DND-41 (cell line): Measurements from ENCODE around the gene MSL2.
"Not testable (repeated sequence)": the region's sequence is repeated elsewhere in the genome, so short reads cannot be mapped to it uniquely, and the experiment has no call there.

Experiments
- ATAC-seq: fragments of 200-7000 bp; cut with Tn5 transposase; 3 replicates; pipeline ENCODE4 v1.9.1; 2021; ENCODE audit warnings: low read depth; ENCODE audit not compliant: insufficient read depth
- DNase-seq: peaks from one replicate; pipeline ENCODE4 v3.0.0-alpha.2; 2020
- H2AFZ ChIP-seq: 2 replicates; pipeline ENCODE4 v1.6.0; 2012; ENCODE audit warnings: low read depth, low read length
- H3K27ac ChIP-seq: 2 replicates; pipeline ENCODE4 v1.5.1; 2012; ENCODE audit warnings: low read length, inconsistent platforms
- H3K27me3 ChIP-seq: fragments of 200-600 bp; sonication (generic); 2 replicates; pipeline ENCODE4 v1.6.0; 2012; ENCODE audit warnings: low read length, mild to moderate bottlenecking, inconsistent platforms; ENCODE audit not compliant: insufficient read depth, poor library complexity
- H3K36me3 ChIP-seq: 2 replicates; pipeline ENCODE4 v1.5.1; 2012; ENCODE audit warnings: low read length, inconsistent platforms; ENCODE audit not compliant: insufficient read depth
- H3K4me1 ChIP-seq: 2 replicates; pipeline ENCODE4 v1.5.1; 2012; ENCODE audit warnings: mild to moderate bottlenecking, low read length; ENCODE audit not compliant: insufficient read depth
- H3K4me2 ChIP-seq: 2 replicates; pipeline ENCODE4 v1.6.0; 2012; ENCODE audit warnings: mild to moderate bottlenecking, moderate library complexity, low read length, inconsistent platforms; ENCODE audit not compliant: insufficient read depth
- H3K4me3 ChIP-seq, 2 experiments: fragments of 200-600 bp in 1 of 2; shearing (Covaris generic) in 1 of 2; 2 replicates each; pipeline ENCODE4 v1.5.1; 2012 to 2016; ENCODE audit warnings: inconsistent platforms in 2 of 2, low read length in 2 of 2, mild to moderate bottlenecking in 2 of 2, low read depth in 1 of 2, moderate library complexity in 1 of 2
- H3K79me2 ChIP-seq: 2 replicates; pipeline ENCODE4 v1.6.0; 2012; ENCODE audit warnings: low read length, inconsistent platforms; ENCODE audit not compliant: insufficient read depth
- H3K9ac ChIP-seq: 2 replicates; pipeline ENCODE4 v1.6.0; 2012; ENCODE audit warnings: low read depth, mild to moderate bottlenecking, inconsistent platforms, low read length, moderate library complexity
- H3K9me3 ChIP-seq: 2 replicates; pipeline ENCODE4 v1.5.1; 2012; ENCODE audit warnings: low read length, moderate library complexity, mild to moderate bottlenecking, inconsistent platforms; ENCODE audit not compliant: insufficient read depth, severe bottlenecking
- H4K20me1 ChIP-seq: 2 replicates; pipeline ENCODE4 v1.6.0; 2012; ENCODE audit warnings: low read length; ENCODE audit not compliant: insufficient read depth
- EZH2 ChIP-seq: IDR thresholded peaks from 3 replicates; pipeline ENCODE4 v1.6.1; 2012; ENCODE audit warnings: borderline replicate concordance, low read depth, mild to moderate bottlenecking, moderate library complexity, low read length, inconsistent platforms; ENCODE audit not compliant: severe bottlenecking
- TF ChIP-seq, protein P1 (sequence below): IDR thresholded peaks from 2 replicates; pipeline ENCODE4 v1.5.1; 2012; ENCODE audit warnings: borderline replicate concordance, low read length, moderate library complexity, mild to moderate bottlenecking; ENCODE audit not compliant: poor library complexity, severe bottlenecking; ENCODE audit errors: extremely low read depth

Gene MSL2

DNA sequence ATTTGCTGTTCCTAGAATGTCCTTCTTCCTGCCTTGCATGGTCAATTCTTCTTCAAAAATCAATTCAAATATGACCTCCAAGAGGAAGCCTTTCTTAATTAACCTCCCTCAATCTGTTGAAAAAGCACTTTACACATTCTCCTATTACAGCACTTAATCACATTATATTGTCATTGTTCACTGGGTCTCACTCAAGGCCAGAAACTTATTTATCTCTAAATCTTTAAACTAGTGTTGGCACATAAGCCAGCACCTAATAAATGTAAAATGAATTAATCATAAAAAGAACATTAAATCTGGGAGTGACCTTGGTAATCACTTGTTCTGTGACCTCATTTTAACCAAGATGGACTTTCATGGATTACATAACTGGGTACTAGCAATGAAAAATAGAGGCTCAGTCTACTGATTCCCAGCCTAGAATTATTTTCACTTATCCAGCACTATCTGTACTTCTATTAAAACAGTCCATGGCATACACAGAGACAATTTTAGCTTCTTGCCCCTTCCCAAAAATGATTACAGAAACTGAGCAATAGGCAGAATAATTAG lies 22.1 kb downstream of the MSL2 start:
- Histone ChIP-seq H4K20me1 (peaks cover 93% of the 10 kb centered on the region), H3K79me2 (peaks cover 100% of the 10 kb centered on the region), H3K27ac (no peak overlapping the region), H3K9ac (no peak overlapping the region), H3K36me3 (0 out of 2 replicates have a peak, but pooled peaks cover 3% of the 10 kb centered on the region), H3K27me3 (no peaks in the 10 kb centered on the region), H3K4me3 (no peak overlapping the region), H3K4me1 (peaks cover 18% of the 10 kb centered on the region), H3K4me2 (no peak overlapping the region), H3K9me3 (no peaks in the 10 kb centered on the region), H2AFZ (no peak overlapping the region)
- TF ChIP-seq EZH2 = no peak
- TF ChIP-seq, protein P1, sequence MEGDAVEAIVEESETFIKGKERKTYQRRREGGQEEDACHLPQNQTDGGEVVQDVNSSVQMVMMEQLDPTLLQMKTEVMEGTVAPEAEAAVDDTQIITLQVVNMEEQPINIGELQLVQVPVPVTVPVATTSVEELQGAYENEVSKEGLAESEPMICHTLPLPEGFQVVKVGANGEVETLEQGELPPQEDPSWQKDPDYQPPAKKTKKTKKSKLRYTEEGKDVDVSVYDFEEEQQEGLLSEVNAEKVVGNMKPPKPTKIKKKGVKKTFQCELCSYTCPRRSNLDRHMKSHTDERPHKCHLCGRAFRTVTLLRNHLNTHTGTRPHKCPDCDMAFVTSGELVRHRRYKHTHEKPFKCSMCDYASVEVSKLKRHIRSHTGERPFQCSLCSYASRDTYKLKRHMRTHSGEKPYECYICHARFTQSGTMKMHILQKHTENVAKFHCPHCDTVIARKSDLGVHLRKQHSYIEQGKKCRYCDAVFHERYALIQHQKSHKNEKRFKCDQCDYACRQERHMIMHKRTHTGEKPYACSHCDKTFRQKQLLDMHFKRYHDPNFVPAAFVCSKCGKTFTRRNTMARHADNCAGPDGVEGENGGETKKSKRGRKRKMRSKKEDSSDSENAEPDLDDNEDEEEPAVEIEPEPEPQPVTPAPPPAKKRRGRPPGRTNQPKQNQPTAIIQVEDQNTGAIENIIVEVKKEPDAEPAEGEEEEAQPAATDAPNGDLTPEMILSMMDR = no peak
- no peak for DNase-seq
- no peak for ATAC-seq

DNA sequence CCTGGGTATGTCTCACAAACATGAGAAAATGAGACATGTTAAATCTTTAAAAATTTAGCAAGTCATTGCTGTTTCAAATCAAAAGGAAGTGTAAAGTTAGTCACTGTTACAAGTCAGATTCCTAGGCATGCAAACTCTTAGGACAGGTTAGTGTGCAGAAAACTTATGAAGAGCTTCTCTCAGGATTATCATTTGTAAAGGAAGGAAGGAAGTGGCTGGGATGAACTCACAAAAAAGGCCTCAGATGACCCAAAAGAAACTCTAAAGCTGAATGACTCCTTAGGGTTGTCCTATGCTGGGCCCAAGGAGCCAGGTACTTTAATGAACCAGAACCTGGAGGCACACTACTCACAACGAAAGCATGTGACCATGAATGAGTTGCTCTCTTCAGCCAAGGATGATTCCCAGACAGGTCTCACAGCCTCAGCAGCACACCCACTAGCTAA lies 25.0 kb downstream of the MSL2 start:
- DNase-seq (no peak), ATAC-seq (no peak)
- peaks cover 18% of the 10 kb centered on the region for H3K4me1 ChIP-seq
- H3K27me3 ChIP-seq = no peaks in the 10 kb centered on the region
- H3K27ac ChIP-seq = 0 out of 2 replicates have a peak overlapping the region, but pooled peaks have one; percentile 28
- H3K4me2 ChIP-seq = no peak overlapping the region
- H3K9me3 ChIP-seq = no peaks in the 10 kb centered on the region
- peaks cover 92% of the 10 kb centered on the region for H4K20me1 ChIP-seq
- H3K36me3 ChIP-seq = 0 out of 2 replicates have a peak, but pooled peaks cover 3% of the 10 kb centered on the region
- TF ChIP-seq EZH2 = no peak
- TF ChIP-seq, protein P1 = no peak
- no peak overlapping the region for H3K9ac ChIP-seq
- peaks cover 100% of the 10 kb centered on the region for H3K79me2 ChIP-seq
- H3K4me3 ChIP-seq = no peak overlapping the region
- no peak overlapping the region for H2AFZ ChIP-seq

DNA sequence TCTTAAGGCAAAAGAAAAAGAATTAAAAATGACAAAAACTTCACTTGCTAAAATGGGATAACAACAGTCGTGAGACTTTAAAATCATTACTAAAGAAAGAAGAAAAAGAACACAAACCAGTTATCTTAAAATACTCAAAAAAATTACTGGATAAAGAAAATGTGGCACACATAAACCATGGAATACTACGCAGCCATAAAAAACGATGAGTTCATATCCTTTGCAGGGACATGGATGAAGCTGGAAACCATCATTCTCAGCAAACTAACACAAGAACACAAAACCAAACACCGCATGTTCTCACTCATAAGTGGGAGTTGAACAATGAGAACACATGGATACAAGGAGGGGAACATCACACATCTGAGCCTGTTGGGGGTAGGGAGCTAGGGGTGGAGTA lies 27.9 kb downstream of the MSL2 start:
- not testable (repeated sequence) for H2AFZ ChIP-seq, ATAC-seq, H3K36me3 ChIP-seq, H3K4me3 ChIP-seq, H3K9me3 ChIP-seq, H3K27ac ChIP-seq, H3K4me2 ChIP-seq, H3K9ac ChIP-seq, DNase-seq, H3K27me3 ChIP-seq
- Histone ChIP-seq H3K79me2 (peaks cover 100% of the 10 kb centered on the region), H4K20me1 (peaks cover 93% of the 10 kb centered on the region), H3K4me1 (peaks cover 41% of the 10 kb centered on the region)

DNA sequence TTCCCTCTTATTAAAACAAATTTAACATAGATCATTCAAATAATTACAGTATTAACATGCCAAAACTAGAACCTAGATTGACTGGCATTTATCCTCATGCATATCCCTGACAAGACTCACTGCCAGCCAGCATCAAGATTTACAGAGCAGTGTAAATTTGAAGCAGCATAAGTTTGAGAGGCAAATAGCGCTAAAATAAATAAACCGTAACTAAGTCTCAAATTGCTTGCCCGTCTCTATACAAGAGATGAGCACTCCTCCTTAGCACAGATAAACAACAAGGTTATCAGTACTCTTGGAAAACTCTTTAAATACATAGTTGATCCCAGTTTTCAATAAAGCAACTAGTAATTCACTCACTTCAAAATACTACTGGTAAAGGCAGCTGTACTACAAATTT lies 29.6 kb downstream of the MSL2 start:
- Histone ChIP-seq H3K79me2 (peaks cover 100% of the 10 kb centered on the region), H3K27me3 (no peaks in the 10 kb centered on the region), H3K36me3 (peaks cover 5% of the 10 kb centered on the region; the same call in 1 of the 2 replicates), H3K4me2 (no peak overlapping the region), H3K4me3 (no peak overlapping the region), H2AFZ (no peak overlapping the region), H3K27ac (no peak overlapping the region), H3K9me3 (no peaks in the 10 kb centered on the region), H3K4me1 (peaks cover 36% of the 10 kb centered on the region), H4K20me1 (peaks cover 93% of the 10 kb centered on the region), H3K9ac (no peak overlapping the region)
- ATAC-seq (no peak), DNase-seq (no peak)
- TF ChIP-seq, protein P1 = no peak
- TF ChIP-seq EZH2 = no peak

DNA sequence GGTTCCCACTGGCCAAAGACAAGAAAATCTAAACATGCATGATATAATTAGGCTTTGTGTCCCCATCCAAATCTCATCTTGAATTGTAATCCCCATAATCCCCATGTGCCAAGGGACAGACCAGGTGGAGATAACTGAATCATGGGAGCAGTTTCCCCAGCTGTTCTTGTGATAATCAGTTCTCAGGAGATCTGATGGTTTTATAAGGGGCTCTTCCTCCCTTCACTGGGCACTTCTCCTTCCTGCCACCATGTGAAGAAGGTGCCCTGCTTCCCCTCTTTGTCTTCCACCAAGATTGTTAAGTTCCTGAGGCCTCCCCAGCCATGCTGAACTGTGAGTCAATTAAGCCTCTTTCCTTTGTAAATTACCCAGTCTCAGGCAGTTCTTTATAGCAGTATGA lies 32.5 kb downstream of the MSL2 start:
- peaks cover 93% of the 10 kb centered on the region for H4K20me1 ChIP-seq
- not testable (repeated sequence) for H3K9me3 ChIP-seq, DNase-seq, H2AFZ ChIP-seq, H3K36me3 ChIP-seq, H3K4me3 ChIP-seq, H3K4me2 ChIP-seq, H3K27me3 ChIP-seq, H3K9ac ChIP-seq
- peak; percentile 62; the same call in 2 of the 3 replicates for ATAC-seq
- H3K27ac ChIP-seq = peak overlapping the region; percentile 52
- H3K79me2 ChIP-seq = peaks cover 98% of the 10 kb centered on the region
- peaks cover 34% of the 10 kb centered on the region for H3K4me1 ChIP-seq
